ENCODE data around the gene UMODL1. TPM values are rescaled to one million over a fixed set of nuclear protein-coding genes. Genes with fewer than 3 reads are reported as not detected.

UMODL1 gene
- total RNA-seq, 1 donor from 2014 or later, result 0.19 TPM

DNA sequence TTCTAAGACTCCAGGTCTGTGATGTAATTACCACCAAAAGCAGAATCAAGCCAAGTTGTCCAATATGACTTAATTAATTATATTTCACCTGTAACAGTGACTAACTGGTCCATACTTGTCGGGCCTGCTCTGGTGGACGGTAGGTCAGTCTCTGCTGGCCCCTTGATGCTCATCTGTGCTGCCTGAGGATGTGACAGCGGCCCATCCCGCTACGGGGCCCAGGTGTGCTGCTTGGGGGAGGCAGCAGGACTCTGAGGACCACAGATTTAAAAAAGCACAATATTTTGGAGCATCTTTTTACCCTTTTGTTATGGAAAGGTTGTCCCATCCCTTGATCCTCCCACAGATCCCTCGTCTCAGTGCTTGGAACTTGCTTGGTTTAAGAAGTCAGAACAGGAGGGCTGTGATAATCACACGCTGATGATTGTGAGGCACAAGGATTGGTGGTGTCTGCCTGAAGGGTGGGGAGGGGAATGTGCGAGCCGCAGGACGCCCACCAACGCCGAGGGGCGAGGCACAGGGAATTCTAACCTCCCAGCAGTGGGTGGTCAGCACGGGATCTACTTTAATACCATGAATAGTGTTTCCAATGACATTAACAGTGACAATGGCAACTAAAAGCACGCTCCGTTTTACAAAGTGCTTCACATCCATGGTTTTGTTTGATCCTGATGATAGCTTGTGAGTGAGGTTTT lies 27.8 kb upstream of the UMODL1 start:
- H3K4me3 Mint-ChIP-seq (ENCODE audit: low read depth), result no peak overlapping the region
- H3K27me3 Mint-ChIP-seq, result peaks cover 10% of the 10 kb centered on the region
- peaks cover 6% of the 10 kb centered on the region for H3K4me1 Mint-ChIP-seq (ENCODE audit: low read depth)
- peaks cover 3% of the 10 kb centered on the region for H3K9me3 Mint-ChIP-seq (ENCODE audit: low read depth)
- no peak for DNase-seq (ENCODE audit: low spot score, unreplicated experiment)
- no peak overlapping the region for H3K27ac Mint-ChIP-seq
- TF ChIP-seq, protein P1, sequence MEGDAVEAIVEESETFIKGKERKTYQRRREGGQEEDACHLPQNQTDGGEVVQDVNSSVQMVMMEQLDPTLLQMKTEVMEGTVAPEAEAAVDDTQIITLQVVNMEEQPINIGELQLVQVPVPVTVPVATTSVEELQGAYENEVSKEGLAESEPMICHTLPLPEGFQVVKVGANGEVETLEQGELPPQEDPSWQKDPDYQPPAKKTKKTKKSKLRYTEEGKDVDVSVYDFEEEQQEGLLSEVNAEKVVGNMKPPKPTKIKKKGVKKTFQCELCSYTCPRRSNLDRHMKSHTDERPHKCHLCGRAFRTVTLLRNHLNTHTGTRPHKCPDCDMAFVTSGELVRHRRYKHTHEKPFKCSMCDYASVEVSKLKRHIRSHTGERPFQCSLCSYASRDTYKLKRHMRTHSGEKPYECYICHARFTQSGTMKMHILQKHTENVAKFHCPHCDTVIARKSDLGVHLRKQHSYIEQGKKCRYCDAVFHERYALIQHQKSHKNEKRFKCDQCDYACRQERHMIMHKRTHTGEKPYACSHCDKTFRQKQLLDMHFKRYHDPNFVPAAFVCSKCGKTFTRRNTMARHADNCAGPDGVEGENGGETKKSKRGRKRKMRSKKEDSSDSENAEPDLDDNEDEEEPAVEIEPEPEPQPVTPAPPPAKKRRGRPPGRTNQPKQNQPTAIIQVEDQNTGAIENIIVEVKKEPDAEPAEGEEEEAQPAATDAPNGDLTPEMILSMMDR (IDR thresholded peaks at IDR 0.05; ENCODE audit: unreplicated experiment), result no peak
- H3K36me3 Mint-ChIP-seq (ENCODE audit: insufficient read depth), result no peaks in the 10 kb centered on the region

DNA sequence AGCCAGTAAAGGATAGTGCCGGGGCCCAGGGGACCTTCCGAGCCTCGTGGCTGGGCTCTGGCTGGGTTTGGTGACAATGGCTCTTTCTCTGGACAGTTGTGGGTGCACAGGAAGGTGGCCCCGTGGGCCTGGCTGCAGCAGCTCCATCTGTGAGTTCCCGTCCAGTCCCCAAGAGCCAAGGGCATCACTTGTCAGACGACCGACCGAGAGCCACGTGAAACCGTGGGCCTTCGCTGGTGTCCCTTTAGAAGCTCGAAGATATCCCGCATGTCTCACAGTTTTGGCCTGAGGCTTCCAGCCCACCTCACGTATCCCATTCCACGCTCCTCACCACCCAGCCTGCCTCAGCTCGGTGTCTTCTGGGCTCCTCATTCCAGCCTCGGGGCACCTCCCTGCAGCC lies 27.2 kb upstream of the UMODL1 start:
- no peak overlapping the region for H3K27ac Mint-ChIP-seq
- H3K4me1 Mint-ChIP-seq (ENCODE audit: low read depth), result peaks cover 6% of the 10 kb centered on the region
- no peaks in the 10 kb centered on the region for H3K9me3 Mint-ChIP-seq (ENCODE audit: low read depth)
- TF ChIP-seq, protein P1 (IDR thresholded peaks at IDR 0.05; ENCODE audit: unreplicated experiment), result no peak
- H3K36me3 Mint-ChIP-seq (ENCODE audit: insufficient read depth), result no peaks in the 10 kb centered on the region
- peaks cover 10% of the 10 kb centered on the region for H3K27me3 Mint-ChIP-seq
- H3K4me3 Mint-ChIP-seq (ENCODE audit: low read depth), result no peak overlapping the region
- no peak for DNase-seq (ENCODE audit: low spot score, unreplicated experiment)

DNA sequence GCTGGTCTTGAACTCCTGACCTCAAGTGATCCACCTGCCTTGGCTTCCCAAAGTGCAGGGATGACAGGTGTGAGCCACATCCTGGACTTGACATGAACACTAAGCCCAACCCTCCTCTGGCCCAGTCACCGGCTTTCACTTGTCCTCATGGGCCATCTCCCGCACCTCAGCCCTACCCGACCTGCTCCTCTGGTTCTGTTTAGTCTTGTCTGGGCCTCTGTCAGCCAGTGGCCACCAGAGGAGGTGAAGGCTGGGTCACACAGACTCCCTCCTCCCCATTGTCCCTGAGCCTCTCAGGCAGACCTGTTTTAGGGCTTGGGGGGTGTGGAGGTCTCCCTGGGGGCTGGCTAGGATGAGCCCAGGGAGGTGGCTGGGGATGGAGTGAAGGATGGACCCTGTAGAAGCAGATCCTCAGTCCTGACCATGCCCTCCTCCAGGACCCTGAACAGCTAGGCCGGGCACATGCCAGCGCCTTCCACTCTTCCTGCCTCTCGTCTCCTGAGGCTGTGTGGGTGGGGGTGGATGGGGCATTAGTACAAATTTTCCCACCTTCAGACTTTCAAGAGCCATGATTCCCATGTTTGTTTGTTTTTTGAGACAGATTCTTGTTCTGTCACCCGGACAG lies 26.1 kb upstream of the UMODL1 start:
- Mint-ChIP-seq H3K4me1 (ENCODE audit: low read depth) (peaks cover 4% of the 10 kb centered on the region), H3K27me3 (peaks cover 10% of the 10 kb centered on the region), H3K27ac (no peak overlapping the region), H3K36me3 (ENCODE audit: insufficient read depth) (no peaks in the 10 kb centered on the region), H3K4me3 (ENCODE audit: low read depth) (no peak overlapping the region), H3K9me3 (ENCODE audit: low read depth) (no peaks in the 10 kb centered on the region)
- TF ChIP-seq, protein P1 (IDR thresholded peaks at IDR 0.05; ENCODE audit: unreplicated experiment), result no peak
- DNase-seq (ENCODE audit: low spot score, unreplicated experiment), result no peak

DNA sequence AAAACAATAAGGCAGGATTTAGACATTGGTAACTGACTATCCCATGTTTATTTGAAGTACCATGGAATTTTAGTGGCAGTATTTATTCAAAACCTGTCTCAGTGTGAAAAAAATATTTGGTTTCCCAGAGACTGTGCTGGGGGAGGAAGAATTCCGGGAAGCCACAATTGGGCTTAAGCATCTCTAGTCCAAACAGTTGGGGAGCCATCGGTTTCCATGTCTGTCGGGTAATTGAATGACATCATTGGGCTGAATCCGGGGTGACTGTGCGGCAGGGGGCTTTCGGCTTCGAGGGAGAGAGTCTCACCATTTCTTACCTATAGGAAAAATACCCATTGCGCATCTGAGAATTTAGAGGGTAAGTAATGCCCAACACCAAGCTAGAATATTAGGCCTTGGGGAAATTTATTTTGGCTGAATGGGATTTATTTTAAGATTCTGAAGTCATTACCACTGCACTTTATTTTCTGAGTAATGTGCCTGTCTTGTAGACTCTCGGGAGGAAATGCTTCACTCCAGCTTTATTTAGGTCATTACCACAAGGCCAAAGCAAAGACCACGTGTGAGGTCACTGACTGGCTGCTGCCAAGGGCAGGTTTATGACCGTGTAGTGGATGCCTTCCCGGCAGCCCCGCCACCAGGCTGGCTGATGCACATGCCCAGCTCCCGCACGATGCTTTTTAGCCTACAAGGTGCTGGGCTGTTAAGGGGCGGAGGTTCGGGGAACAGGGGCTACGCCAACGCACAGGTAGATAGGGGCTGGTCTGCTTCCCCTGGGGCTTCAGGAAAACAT lies 23.1 kb upstream of the UMODL1 start:
- H3K27ac Mint-ChIP-seq, result no peak overlapping the region
- no peak overlapping the region for H3K4me3 Mint-ChIP-seq (ENCODE audit: low read depth)
- no peaks in the 10 kb centered on the region for H3K27me3 Mint-ChIP-seq
- H3K4me1 Mint-ChIP-seq (ENCODE audit: low read depth), result peaks cover 3% of the 10 kb centered on the region
- no peak for DNase-seq (ENCODE audit: low spot score, unreplicated experiment)
- no peaks in the 10 kb centered on the region for H3K36me3 Mint-ChIP-seq (ENCODE audit: insufficient read depth)
- peaks cover 6% of the 10 kb centered on the region for H3K9me3 Mint-ChIP-seq (ENCODE audit: low read depth)
- TF ChIP-seq, protein P1 (IDR thresholded peaks at IDR 0.05; ENCODE audit: unreplicated experiment), result no peak

DNA sequence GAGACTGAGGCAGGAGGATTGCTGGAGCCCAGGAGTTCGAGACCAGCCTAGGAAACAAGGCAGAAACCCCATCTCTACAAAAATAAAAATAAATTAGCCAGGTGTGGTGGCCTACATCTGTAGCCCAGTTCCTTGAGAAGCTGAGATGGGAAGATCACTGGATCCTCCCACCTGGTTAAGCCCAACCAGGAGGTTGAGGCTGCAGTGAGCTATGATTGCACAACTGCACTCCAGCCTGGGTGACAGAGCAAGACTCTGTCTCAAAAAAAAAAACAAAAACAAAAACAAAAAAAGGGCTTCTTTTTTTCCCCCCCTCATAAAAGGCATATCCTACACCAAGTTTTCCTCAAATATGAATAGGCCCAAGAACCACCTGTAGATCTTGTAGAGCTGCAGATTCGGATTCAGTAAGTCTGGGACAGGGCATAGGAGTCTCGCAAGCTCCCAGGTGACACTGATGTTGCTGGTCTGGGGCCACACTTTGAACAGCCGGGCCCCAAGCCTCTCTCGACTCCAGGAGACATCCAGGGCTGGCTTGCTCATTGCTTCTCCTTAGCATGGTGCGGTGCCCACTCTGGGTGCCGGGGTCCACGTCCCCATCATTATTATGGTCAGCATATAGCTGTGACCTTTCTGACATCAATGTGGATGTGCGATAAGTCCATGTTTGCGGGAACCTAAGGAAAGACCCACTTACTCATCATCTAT lies 22.1 kb upstream of the UMODL1 start:
- H3K27ac Mint-ChIP-seq, result no peak overlapping the region
- TF ChIP-seq, protein P1 (IDR thresholded peaks at IDR 0.05; ENCODE audit: unreplicated experiment), result no peak
- no peaks in the 10 kb centered on the region for H3K27me3 Mint-ChIP-seq
- peaks cover 11% of the 10 kb centered on the region for H3K9me3 Mint-ChIP-seq (ENCODE audit: low read depth)
- no peaks in the 10 kb centered on the region for H3K36me3 Mint-ChIP-seq (ENCODE audit: insufficient read depth)
- DNase-seq (ENCODE audit: low spot score, unreplicated experiment), result no peak
- H3K4me3 Mint-ChIP-seq (ENCODE audit: low read depth), result no peak overlapping the region
- H3K4me1 Mint-ChIP-seq (ENCODE audit: low read depth), result peaks cover 3% of the 10 kb centered on the region
